ENCODE data around the gene TTC19.

GRCh38 chr17:15998031-15998562 lies 1.5 kb upstream of the TTC19 start:
- TF ChIP-seq POLR2A (IDR thresholded peaks at IDR 0.05) (no peak), CTCF (IDR thresholded peaks at IDR 0.05 in 4 of 5, conservative IDR thresholded peaks at IDR 0.05 in 1 of 5) (no peak)

Measured in gastrocnemius medialis (tissue), 4 donors.